GM21723 (cell line): ENCODE measurements around the gene RIMS1.
"Not testable (repeated sequence)": the region's sequence is repeated elsewhere in the genome, so short reads cannot be mapped to it uniquely, and the experiment has no call there.

Source experiments
- ATAC-seq: cut with Tn5 transposase; IDR thresholded peaks from one replicate; pipeline ENCODE4 v1.9.1; 2021; ENCODE audit warnings: mild to moderate bottlenecking, moderate library complexity; ENCODE audit not compliant: unreplicated experiment

The RIMS1 gene

DNA sequence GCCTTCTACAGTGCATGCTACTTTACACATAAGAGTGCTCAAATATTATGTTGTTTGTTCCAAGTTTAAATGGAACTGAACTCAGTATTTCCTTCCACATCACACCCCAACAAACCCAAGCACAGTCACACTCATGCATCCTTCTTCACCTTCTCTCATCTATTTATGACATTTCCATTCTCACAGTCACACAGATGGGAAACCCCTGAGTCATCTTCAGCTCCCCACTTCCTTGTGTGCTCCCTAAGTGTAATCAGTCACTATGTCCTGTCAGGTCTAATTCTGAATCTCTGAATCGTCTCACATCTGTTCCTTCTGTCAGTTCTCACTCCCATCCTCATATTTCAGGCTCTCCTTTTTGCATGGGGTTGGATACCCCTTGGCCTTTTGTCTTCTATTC, 96.0 kb downstream of the RIMS1 start:
- ATAC-seq: peak; percentile 91

DNA sequence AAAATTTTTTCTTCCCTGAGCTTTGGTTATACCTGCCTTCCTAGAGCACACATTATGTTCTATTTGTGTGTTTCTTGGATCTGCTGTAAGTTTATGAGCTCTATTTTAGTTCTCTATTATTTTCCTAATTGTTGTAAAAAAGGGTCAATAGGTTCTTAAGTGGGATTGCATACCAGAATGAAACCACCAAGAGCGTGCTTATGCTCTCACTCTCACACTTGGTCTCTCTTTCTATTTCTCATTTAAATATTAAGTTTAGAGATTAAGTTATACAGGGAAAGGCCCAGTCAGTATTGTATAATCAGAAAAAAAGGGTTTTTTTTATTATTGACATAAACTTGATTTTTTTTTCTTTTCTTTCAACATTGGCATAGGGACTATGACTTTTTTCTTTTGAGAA, 96.8 kb downstream of the RIMS1 start:
- ATAC-seq: no peak

DNA sequence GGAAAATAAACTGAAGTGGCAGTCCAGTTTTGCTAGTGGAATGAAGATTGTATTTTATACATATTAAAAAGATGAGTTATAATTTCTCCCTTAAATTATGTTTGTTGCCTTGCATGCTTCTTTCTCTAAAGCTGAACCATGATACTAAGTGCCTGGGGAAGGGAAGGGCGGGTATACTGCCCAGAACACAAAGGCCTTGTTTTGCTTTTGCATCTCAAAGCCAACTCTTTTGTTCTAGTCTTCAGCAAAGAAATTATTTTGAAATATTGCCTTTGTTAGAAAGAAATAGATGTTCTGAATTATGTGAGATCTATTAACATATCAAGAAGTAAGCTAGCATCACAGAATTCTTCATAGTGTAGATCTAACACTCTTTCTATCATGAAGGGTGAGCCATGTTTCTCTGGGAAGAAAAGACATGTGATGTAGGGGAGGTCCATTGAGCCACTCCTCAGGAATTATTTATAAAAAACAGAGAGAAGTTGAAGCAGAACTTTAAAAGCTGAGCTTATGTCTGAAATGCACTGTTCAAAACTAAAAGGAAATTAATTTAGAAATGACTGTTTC, 108.4 kb downstream of the RIMS1 start:
- ATAC-seq: no peak

DNA sequence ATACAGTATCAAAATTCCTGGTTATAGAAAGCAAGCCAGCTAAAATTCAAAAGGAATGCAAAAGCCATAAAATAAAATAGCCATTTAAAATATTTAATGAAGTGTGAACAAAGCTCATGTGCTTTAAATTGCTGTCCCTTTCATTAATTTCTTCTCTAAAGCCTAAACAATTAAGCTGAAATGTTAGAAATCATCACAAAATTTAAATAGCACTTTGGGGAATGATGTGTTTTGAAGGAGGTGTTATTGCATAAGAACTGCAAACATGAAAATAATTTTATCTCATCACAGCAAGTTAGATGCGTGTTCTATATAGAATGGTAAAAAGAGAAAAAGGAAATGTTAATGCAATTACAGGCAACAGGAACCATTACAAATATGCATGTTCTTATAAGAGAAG, 111.0 kb downstream of the RIMS1 start:
- ATAC-seq: no peak

DNA sequence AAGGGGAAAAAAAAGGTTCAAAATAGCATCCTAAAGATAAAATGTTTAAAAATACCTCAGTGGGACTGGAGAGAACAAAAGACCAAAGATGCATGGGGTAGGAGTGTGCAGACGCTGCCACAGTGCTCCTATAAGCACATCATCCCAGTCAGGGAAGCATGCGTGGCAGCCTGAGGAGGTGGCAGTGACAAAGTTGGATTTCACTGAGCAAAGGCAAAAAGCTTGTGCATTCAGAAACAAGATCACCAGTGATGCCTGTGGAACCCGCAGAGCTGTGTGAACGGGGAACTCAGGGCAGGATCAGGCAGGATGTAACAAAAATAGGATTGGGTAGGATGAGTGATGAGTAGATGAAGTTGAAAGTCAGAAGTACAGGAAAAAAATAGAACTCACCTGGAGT, 116.1 kb downstream of the RIMS1 start:
- ATAC-seq: no peak

DNA sequence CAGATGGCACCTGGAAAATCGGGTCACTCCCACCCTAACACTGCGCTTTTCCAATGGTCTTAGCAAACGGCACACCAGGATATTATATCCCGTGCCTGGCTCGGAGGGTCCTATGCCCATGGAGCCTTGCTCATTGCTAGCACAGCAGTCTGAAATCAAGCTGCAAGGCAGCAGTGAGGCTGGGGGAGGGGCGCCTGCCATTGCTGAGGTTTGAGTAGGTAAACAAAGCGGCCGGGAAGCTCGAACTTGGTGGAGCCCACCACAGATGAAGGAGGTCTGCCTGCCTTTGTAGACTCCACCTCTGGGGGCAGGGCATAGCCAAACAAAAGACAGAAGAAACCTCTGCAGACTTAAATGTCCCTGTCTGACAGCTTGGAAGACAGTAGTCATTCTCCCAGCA, 120.2 kb downstream of the RIMS1 start:
- ATAC-seq: not testable (repeated sequence)

DNA sequence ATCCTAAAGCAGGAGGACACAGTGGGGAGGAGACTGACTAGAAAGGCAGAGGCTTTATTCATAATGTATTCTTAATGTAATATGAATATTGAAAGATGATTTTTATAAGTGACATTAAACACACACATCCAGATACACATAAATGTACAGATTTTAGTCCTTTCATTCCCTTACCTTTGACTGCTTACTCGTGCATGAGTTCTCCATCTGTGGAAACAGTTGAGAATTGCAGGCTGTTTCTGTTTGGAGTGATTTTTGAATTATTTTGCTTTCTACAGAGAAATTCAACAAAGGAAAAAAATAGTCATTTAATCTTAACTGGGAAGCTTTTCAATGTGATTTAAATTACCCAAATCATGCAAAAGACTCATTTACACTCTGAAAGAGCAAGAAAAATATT, 136.5 kb downstream of the RIMS1 start:
- ATAC-seq: no peak

DNA sequence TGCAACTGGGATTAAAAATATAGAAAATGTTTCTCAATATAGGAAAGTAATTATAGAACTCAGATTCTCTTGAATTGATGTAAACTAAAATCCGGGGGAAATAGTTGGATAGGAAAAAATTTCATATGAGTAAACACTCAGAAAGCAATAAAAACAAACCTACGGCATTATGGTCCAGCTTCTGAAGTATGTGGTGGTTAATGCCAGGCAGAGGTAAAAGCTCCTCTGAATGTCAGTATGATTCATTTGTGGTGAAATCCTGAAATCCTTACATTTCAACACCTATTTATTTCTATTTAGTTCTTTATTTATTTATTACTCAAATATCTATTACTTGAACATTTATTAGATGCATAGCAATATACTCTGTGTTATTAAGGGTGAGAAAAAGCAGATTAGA, 145.1 kb downstream of the RIMS1 start:
- no peak for ATAC-seq

DNA sequence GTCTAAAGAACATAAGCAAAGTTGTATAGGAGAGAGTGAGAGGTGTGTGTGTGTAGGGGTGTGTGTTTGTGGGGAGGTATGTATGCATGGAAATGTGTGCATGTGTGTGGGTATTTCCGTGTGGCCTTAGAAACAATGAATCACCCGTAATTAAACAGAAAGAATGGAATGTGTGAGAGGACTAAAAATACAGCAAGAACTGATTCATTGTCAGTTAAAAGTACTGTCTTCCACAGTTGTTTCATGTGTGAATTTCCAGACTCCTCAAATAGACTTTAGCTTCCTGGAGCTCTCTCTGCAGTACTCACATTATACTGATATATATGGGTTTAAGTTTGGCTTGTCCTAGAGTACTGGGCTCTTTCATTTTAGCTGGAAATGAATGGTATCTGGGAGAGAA, 145.7 kb downstream of the RIMS1 start:
- no peak for ATAC-seq

DNA sequence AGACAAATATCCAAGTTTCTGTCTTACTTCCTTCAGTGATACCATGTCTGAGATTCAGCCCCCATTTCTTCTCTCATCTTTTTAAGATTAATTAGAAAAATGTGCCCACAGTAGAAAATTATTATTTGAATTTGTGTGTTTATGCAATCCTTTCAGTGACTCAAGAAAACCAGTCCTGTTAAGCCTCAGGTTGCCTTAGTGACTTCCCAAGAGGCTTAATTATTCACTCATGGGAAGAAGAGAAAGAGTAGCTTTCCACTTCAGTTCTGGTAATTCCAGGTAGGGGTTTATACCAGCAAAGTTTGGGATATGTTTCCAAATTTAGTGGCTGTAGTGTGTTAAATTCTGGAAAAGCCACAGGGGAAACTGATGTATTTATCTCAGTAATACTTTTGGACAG, 149.1 kb downstream of the RIMS1 start:
- no peak for ATAC-seq

DNA sequence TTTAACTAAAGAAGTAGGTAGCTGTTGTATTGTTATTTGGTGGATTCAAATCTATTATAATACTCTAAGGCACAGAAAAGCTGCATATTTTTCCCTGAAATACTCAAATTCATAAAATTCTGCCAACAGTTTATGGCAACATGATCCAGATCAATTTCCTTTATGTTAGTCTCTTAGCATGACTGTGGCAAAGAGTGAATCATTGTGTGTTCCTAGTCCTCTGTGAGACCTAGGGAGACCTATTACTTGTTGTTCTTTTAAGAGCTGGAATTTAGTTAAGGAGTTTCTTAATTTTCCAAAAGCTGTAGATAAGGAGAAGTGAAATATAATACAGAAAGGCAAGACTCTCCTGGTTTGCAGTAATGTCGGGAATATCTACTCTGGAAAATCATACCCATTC, 149.6 kb downstream of the RIMS1 start:
- ATAC-seq: no peak

DNA sequence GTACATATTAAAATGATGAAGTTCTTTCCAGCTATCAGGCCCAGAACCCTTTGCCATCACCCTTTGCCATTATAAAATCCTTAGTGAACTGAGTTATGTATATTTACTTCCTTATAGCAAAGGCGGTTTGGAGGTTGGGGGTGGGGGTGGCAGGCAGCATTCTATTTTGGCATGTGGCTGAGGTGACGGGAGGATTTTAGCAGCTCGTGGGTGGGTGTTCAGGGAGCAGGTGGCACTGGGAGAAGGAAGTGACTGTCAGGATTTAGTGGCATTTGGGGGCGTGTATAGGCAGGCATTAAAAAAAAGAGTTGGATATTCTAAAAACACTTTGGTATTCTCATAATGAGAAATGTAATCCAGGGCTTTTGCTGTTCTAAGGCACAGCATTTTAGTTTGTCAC, 150.7 kb downstream of the RIMS1 start:
- no peak for ATAC-seq

DNA sequence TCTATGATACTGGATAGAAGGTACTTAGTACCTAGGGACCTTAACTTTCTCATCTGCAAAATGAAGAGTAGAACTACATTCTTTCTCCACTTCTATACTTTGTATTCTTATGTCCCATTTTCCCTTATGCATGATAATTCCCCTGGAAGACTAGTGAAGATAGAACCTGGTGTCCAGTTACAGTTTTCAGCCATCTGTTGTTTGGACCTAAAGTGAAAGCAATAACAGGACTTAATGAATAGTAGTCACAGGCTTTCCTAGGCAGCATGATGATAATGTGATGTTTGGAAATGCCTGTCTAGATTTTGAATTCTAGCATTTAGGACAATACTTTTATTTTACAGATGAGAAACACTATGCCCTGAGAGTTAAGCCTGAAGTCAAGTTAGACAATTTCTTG, 153.8 kb downstream of the RIMS1 start:
- no peak for ATAC-seq

DNA sequence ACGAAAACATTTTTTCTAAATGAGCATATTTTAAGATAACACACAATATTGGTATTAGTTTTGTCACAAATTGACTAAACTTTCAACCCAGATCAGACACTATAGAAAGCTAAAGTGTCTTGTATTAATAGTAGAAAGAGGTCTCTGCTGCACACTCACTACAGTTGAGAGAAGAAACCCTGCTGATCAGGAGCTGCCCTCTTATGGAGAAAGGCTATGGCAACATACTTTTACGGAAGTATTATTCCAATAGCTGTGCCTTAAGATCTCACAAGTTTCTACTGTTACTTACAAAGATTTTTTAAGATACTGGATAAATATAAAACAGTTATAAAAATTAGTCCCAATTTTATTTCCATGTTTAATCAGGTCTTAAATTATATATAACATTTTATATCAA, 155.7 kb downstream of the RIMS1 start:
- no peak for ATAC-seq

DNA sequence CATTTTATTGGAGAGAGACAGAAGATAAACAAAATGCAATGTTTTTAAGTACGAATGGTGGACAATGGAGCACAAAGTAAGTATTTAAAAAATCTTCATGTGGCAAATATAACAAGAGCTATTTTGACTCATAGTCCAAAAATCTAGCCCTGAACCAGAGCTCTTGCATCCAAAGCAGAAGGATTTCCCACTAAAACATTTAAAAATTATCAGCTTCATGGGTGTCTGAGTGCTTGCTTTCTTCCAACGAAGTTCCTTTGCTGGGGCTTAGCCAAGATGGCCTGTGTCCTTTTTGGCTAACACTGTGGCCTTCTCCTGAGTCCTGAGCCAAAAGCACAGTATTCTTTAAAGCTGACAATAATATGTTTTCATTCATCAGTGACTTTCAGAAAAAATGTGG, 161.7 kb downstream of the RIMS1 start:
- ATAC-seq: no peak

DNA sequence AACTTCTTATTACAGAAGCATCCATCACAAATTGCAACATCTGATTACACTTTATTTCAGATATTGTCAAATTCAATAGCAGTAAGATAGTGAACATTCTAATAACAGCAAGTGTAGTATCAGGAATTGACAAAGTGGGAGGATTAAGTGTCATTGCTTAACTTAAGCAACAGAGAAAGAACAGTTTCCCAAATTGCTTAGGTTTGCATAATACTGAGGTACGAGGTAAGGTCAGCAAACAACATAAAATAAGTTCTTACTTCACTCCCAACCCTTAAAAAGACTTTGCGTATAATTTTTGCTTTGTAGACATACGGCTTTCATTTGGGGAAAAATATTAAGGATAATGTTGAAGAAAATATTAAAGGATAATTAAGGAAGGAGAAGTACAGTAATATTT, 163.0 kb downstream of the RIMS1 start:
- no peak for ATAC-seq

DNA sequence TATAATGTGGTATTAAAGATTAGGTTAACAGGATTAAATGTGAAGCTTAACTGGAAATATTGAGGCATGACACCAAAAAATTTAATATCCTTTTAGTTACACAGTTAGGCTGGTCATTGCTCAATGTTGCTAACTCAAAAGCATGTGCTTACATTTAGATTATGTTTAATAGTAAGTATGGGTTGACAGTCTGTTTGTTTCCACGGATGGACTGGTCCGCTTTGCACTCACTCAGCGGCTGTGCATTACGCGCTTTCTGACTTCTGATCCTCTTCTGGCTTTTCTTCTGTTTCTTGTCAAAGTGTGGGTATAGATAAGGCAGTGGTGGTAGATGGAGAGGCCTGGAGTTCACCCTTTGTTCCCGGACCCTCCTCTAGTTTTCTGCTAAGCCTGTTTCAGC, 174.9 kb downstream of the RIMS1 start:
- ATAC-seq: no peak

DNA sequence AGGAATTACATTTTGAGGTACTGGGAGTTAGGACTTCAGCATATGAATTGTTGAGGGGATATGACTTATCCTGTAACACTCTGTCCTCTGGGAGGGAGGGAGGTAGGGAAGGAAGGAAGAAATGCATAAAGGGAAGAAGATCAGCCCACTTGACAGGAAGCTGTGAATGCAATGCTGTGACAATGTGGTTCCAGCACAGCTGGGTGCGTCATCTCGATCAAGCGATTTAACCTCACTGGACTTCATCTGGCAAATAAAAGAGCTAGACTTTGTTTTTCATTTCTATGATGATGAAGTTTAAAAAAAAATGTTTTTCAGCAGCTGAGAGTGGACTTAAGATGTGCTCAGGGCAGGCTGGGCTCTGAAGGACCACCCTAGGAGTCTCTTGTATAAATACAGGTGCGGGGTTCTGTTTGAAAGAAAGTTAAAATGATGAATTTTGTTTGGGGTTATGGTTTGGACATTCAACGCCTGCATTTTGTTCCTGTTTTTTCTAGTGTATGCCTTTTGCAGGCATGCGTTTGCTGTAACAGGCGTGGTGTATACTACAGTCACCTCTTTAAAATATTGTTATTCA, 178.1 kb downstream of the RIMS1 start:
- ATAC-seq: no peak

DNA sequence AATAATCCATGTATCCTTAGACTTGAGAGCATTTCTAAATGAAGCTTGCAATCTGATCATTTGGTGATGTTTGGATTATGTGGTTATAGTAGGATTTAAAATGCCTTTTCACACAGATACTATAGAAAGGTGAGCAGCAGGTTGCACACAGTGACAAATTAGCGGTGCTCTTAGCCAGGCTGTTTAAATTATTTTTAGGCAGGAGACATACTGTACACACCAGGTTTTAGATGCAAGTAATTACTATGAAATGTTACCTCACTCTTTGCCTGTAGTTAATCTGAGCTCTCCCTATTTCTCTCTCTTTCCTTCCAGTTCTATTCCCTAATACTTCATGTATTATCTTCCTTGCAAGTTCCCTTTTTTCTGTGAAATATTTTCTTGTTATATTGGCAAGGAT, 191.7 kb downstream of the RIMS1 start:
- no peak for ATAC-seq

DNA sequence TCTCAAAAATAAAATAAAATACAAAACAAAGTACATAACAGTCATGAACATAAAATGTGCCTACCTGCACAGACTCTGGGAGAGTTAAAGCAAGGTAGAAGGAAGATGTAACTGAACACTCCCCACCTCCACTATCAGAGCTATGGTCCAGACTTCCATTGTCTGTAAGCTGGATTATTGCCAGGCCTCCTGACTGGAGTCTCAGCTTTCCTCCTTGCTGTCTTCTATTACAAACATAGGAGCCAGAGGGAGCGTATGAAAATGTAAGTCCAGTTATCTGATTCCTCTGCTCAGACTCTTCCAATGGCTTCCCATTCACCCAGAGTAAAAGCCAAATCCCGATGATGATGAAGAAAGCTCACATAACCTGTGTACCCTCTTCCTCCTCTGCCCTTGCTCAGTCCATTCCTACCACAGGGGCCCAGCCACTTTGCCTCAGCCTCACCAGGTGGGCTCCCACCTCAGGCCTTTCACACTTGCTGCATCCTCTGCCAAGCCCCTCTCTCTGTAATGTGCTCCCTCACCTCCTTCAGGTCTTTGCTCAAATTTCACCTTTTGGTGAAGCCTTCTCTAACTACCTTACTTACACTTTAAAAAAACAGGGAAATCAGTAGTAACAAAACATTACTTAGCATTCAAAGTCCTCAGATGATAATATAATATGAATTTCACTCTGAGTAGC, 194.1 kb downstream of the RIMS1 start:
- no peak for ATAC-seq

DNA sequence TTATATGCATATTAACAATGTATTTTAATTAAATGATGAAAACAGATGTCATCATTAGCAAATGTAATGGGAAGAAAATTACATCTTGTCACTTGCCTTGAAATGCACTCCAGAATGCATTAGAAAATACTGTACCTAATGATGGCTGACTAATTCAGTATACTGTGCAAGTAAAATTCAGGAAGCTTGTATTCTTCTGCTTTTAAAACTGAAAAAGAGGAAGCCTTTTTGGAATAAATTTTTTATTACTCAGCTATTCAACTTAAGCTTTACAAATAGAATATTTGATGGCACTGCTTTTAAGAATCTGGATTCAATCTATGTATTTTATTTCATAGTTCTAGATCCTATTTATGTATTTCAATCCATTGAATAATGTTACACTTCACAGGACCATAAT, 195.5 kb downstream of the RIMS1 start:
- no peak for ATAC-seq

DNA sequence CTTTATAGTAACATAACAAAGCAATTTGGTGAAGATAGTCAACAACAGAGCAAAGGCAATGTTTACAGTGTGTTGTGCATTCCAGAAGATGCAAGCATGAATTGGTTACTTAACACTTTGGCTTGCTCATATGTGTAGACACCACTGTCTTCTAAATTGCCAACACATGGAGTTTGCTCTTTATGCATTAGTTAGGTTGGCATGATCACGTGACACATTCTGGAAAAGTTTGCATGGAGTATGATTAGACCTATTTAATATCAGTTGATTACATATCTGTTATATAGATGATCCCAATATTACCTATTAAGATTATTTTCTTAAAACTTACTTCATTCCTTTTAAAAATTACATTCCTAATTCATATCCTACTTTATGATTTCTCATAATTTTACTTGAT, 197.6 kb downstream of the RIMS1 start:
- ATAC-seq: no peak
